Measurements from ENCODE around the gene FERMT2.
A peak's percentile ranks its signal among the peaks of the same experiment; 100 is the strongest.

The FERMT2 gene

GRCh38 chr14:52911904-52912303 lies 38.9 kb downstream of the FERMT2 start:
- no peak for TF ChIP-seq CTCF (IDR thresholded peaks at IDR 0.05; ENCODE audit: low read depth, low read length)
- no peak overlapping the region for H3K4me3 ChIP-seq (ENCODE audit: low read depth, low read length)
- in situ Hi-C loops (cut with HindIII; ENCODE audit: low sequenced_read_pairs), result no loop called here
- no peak for DNase-seq (ENCODE audit: low read depth, low spot score)

GRCh38 chr14:52910572-52910971 lies 40.3 kb downstream of the FERMT2 start:
- TF ChIP-seq CTCF (IDR thresholded peaks at IDR 0.05; ENCODE audit: low read depth, low read length), result no peak
- no peak for DNase-seq (ENCODE audit: low read depth, low spot score)
- in situ Hi-C loops (cut with HindIII; ENCODE audit: low sequenced_read_pairs), result no loop called here
- H3K4me3 ChIP-seq (ENCODE audit: low read depth, low read length), result no peak overlapping the region

DNA sequence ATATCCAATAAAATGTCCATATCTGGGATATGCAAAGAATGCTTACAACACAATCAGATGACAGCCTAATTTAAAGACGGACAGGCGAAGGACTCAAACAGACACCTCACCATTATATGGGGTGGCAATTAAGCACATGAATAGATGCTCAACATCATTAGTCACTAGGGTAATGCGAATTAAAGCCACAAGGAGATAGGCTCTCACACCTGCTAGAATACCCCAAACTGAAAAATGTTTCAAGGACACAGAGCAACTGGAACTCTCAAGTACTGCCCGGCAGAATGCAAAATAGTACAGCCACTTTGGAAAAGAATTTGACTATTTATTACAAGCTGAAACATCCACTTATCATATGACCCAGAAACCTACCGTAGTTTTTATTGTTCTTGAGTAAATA lies 42.9 kb downstream of the FERMT2 start:
- in situ Hi-C loops (cut with HindIII; ENCODE audit: low sequenced_read_pairs), result no loop called here
- H3K4me3 ChIP-seq (ENCODE audit: low read depth, low read length), result no peak overlapping the region
- TF ChIP-seq CTCF (IDR thresholded peaks at IDR 0.05; ENCODE audit: low read depth, low read length), result no peak
- no peak for DNase-seq (ENCODE audit: low read depth, low spot score)

DNA sequence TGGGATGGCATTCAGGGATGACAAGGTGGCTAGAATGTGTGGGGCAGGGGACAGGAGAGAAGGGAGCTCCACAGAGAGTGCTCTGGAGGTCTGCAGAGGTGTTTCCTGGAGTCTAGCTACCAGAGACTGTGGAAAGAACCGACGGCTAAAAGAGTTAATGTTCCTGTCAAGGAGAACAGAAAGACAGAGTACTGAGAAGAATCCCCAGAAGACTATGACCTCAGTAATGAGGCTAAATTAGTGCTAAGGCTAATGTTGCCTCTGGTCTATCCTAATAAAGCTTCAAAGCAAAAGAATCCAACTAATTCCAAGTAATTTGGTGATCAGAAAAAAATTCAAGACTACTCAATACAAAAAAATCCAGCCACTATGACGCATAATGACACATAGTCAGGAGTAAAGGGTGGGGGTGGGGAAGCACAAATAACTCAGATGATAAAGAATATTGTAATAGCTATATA lies 44.7 kb downstream of the FERMT2 start:
- TF ChIP-seq CTCF (IDR thresholded peaks at IDR 0.05; ENCODE audit: low read depth, low read length), result no peak
- DNase-seq (ENCODE audit: low read depth, low spot score), result peak; percentile 89
- in situ Hi-C loops (cut with HindIII; ENCODE audit: low sequenced_read_pairs), result no loop called here
- H3K4me3 ChIP-seq (ENCODE audit: low read depth, low read length), result no peak overlapping the region

- no peak overlapping the region for H3K4me3 ChIP-seq (ENCODE audit: low read depth, low read length)
- peak; percentile 63 for DNase-seq (ENCODE audit: low read depth, low spot score)
- in situ Hi-C loops (cut with HindIII; ENCODE audit: low sequenced_read_pairs), result no loop called here
- TF ChIP-seq CTCF (IDR thresholded peaks at IDR 0.05; ENCODE audit: low read depth, low read length), result no peak
These were observed 47.8 kb downstream of the FERMT2 start for GRCh38 chr14:52902971-52903619.

- H3K4me3 ChIP-seq (ENCODE audit: low read depth, low read length), result no peak overlapping the region
- DNase-seq (ENCODE audit: low read depth, low spot score), result no peak
- no peak for TF ChIP-seq CTCF (IDR thresholded peaks at IDR 0.05; ENCODE audit: low read depth, low read length)
- in situ Hi-C loops (cut with HindIII; ENCODE audit: low sequenced_read_pairs), result no loop called here
These were observed 49.4 kb downstream of the FERMT2 start for GRCh38 chr14:52901357-52901980.
